Measurements from ENCODE around the gene ACLY. TPM values are rescaled to one million over a fixed set of nuclear protein-coding genes. Genes with fewer than 3 reads are reported as not detected.

Gene ACLY
- total RNA-seq, 1 experiment from 2014 or later, result 279 TPM

GRCh38 chr17:41848788-41849187 lies 70.0 kb downstream of the ACLY start:
- Histone ChIP-seq H2AFZ (ENCODE audit: low read length) (no peak overlapping the region), H4K5ac (ENCODE audit: insufficient read length, low read depth, low read length) (no peak overlapping the region), H3K56ac (ENCODE audit: insufficient read length, low read depth, low read length) (no peak overlapping the region), H2BK5ac (ENCODE audit: insufficient read length, low read length) (no peak overlapping the region), H3K4me2 (ENCODE audit: insufficient read depth, insufficient read length, low read length) (no peak overlapping the region), H3K14ac (ENCODE audit: insufficient read depth, low read length) (no peak overlapping the region), H3K23me2 (ENCODE audit: insufficient read length, low read depth, low read length, poor library complexity, severe bottlenecking) (no peaks in the 10 kb centered on the region), H2BK12ac (ENCODE audit: insufficient read length, low read depth, low read length) (no peak overlapping the region), H3K4me1 (ENCODE audit: insufficient read depth, low read length) (no peaks in the 10 kb centered on the region), H3K9ac (ENCODE audit: extremely low read depth, insufficient read length, low read length) (no peak overlapping the region), H3K79me2 (ENCODE audit: insufficient read depth, low read length) (no peaks in the 10 kb centered on the region; the same call in 1 of the 2 replicates), H2BK15ac (ENCODE audit: low read depth, low read length) (no peak overlapping the region), H3T11ph (ENCODE audit: low read length) (no peak overlapping the region), H4K91ac (ENCODE audit: insufficient read length, low read depth, low read length) (no peak overlapping the region), H3K79me1 (ENCODE audit: insufficient read depth, low read depth, low read length, poor library complexity, severe bottlenecking) (peaks cover 6% of the 10 kb centered on the region), H3K23ac (ENCODE audit: insufficient read length, low read depth, low read length) (no peak overlapping the region), H4K8ac (replicated peaks; ENCODE audit: insufficient read length, low read depth, low read length) (no peak overlapping the region), H3K27me3 (ENCODE audit: insufficient read depth, low read length) (no peaks in the 10 kb centered on the region), H3K9me3 (ENCODE audit: control insufficient read depth, low read depth, low read length) (no peaks in the 10 kb centered on the region), H2AK5ac (ENCODE audit: insufficient read length, low read length) (no peak overlapping the region), H2BK20ac (ENCODE audit: low read depth, low read length, poor library complexity, severe bottlenecking) (no peak overlapping the region), H3K27ac (ENCODE audit: insufficient read length, low read depth, low read length) (no peak overlapping the region), H2BK120ac (ENCODE audit: low read depth, low read length, poor library complexity, severe bottlenecking) (no peak overlapping the region), H3K18ac (ENCODE audit: insufficient read length, low read depth, low read length) (no peak overlapping the region), H4K20me1 (ENCODE audit: control insufficient read depth, insufficient read depth, insufficient read length) (no peaks in the 10 kb centered on the region), H3K4ac (ENCODE audit: low read depth, low read length) (no peak overlapping the region)
- TF ChIP-seq CTCF (conservative IDR thresholded peaks at IDR 0.05), result no peak
- Mint-ChIP-seq H3K36me3 (ENCODE audit: insufficient read depth in 1 of 3, low read depth in 3 of 3) (peaks cover 2 to 15% (median 10%) of the 10 kb centered on the region in 3 experiments; a peak in 6 of 7 replicates), H3K4me3 (no peak overlapping the region), H3K9me3 (no peaks in the 10 kb centered on the region), H3K27me3 (ENCODE audit: low read depth) (no peaks in the 10 kb centered on the region), H3K27ac (no peak overlapping the region), H3K4me1 (no peaks in the 10 kb centered on the region)
- WGBS (ENCODE audit: extremely low coverage, insufficient read length, low lambda C conversion rate), result no CpG with 5 or more reads among the region's 4 CpGs
- no peak for DNase-seq

Measured in H9 (cell line).